Smooth muscle cell of the coronary artery (primary cell): ENCODE measurements around the gene OR5AU1. TPM values are rescaled to one million over a fixed set of nuclear protein-coding genes. Genes with fewer than 3 reads are reported as not detected.

Experiments used
- total RNA-seq: library from RNA; depleted of rRNA; stranded (reverse); fragments of >200 nt; gene quantifications from 2 replicates; pipeline ENCODE4 v1.2.3, GENCODE V29; 2014; ENCODE audit warnings: low replicate concordance

Gene OR5AU1
- total RNA-seq: not detected in 2 replicates

DNA sequence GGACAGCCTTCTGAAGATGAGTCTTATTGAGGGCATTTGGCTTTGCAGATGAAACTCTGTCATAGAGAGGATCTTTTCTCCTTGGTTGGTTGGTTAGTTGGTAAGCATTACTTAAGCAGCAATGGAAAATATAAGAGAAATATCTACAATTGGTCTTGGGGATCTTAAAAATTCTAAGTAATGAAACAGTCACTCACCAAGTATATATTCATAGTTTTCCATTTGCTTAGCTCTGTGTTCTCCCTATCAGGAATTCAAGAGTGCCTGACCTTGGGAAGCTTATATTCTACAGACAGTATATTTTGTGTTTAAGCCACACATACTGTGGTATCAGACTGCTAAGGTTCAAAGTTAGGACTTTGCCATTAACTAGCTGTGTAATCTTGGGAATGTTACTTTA, at the start of gene OR5AU1:
TSS of gene OR5AU1 (minus strand) at position 101 of the 400 bp plus-strand sequence. CDS start 191 bp downstream, outside the sequence.

Other genes with a start within 250 kb of the OR5AU1 start
- not detected in 2 replicates for gene RNASE2, start 200.6 kb downstream of the OR5AU1 start, total RNA-seq
- 19.3 and 27.7 TPM in 2 replicates for gene METTL17, start 166.1 kb downstream of the OR5AU1 start, total RNA-seq
- gene SLC39A2, start 156.8 kb downstream of the OR5AU1 start, total RNA-seq: 1.3 TPM in 1 of 2 replicates, not detected in the other
- gene NDRG2, start 131.0 kb downstream of the OR5AU1 start, total RNA-seq: 1.9 and 2.3 TPM in 2 replicates
- gene TPPP2, start 125.8 kb downstream of the OR5AU1 start, total RNA-seq: not detected in 2 replicates
- not detected in 2 replicates for gene RNASE13, start 121.3 kb downstream of the OR5AU1 start, total RNA-seq
- gene RNASE7, start 113.7 kb downstream of the OR5AU1 start, total RNA-seq: not detected in 2 replicates
- gene RNASE8, start 98.2 kb downstream of the OR5AU1 start, total RNA-seq: not detected in 2 replicates
- gene ARHGEF40, start 85.8 kb downstream of the OR5AU1 start, total RNA-seq: 26.4 and 32.6 TPM in 2 replicates
- gene ZNF219, start 57.4 kb downstream of the OR5AU1 start, total RNA-seq: 1.8 and 2.3 TPM in 2 replicates
- 0.08 TPM in 1 of 2 replicates, not detected in the other for gene TMEM253, start 55.0 kb downstream of the OR5AU1 start, total RNA-seq
- 607 and 733 TPM in 2 replicates for gene HNRNPC, start 113.4 kb upstream of the OR5AU1 start, total RNA-seq
- gene RPGRIP1, start 124.0 kb upstream of the OR5AU1 start, total RNA-seq: under 0.01 TPM in 1 of 2 replicates, not detected in the other
- 59.1 and 84.8 TPM in 2 replicates for gene SUPT16H, start 228.0 kb upstream of the OR5AU1 start, total RNA-seq